GM23338 (cell line): ENCODE results near the gene RPL41. TPM values are rescaled to one million over a fixed set of nuclear protein-coding genes. Genes with fewer than 3 reads are reported as not detected.

Experiments
- ATAC-seq: fragments of 200-7000 bp; cut with Tn5 transposase; 3 replicates; pipeline ENCODE4 v1.9.1; 2020
- DNase-seq: peaks from one replicate; pipeline ENCODE4 v3.0.0-alpha.2; 2015; ENCODE audit warnings: low spot score
- H2AFZ ChIP-seq: fragments of 200-600 bp; sonication (generic); 2 replicates; pipeline ENCODE4 v1.8.0; 2016; ENCODE audit warnings: antibody characterized with exemption, mild to moderate bottlenecking, moderate library complexity
- H3F3A ChIP-seq: fragments of 200-600 bp; sonication (generic); replicated peaks from 2 replicates; pipeline ENCODE4 v1.8.0; 2017; ENCODE audit warnings: antibody characterized with exemption, mixed run types, low read depth
- H3K27ac ChIP-seq: fragments of 200-600 bp; sonication (generic); 2 replicates; pipeline ENCODE4 v1.6.1; 2016; ENCODE audit warnings: low read depth
- H3K27me3 ChIP-seq: fragments of 200-600 bp; sonication (generic); 2 replicates; pipeline ENCODE4 v1.8.0; 2016; ENCODE audit warnings: mild to moderate bottlenecking, mixed run types, moderate library complexity; ENCODE audit not compliant: insufficient read depth
- H3K36me3 ChIP-seq: fragments of 200-600 bp; sonication (generic); 2 replicates; pipeline ENCODE4 v1.8.0; 2016; ENCODE audit warnings: mild to moderate bottlenecking; ENCODE audit not compliant: insufficient read depth
- H3K4me1 ChIP-seq: fragments of 200-600 bp; sonication (generic); 2 replicates; pipeline ENCODE4 v1.8.0; 2016; ENCODE audit warnings: mild to moderate bottlenecking, moderate library complexity; ENCODE audit not compliant: insufficient read depth
- H3K4me2 ChIP-seq: fragments of 200-600 bp; sonication (generic); 2 replicates; pipeline ENCODE4 v1.7.1; 2017; ENCODE audit warnings: mixed run types
- H3K4me3 ChIP-seq: fragments of 200-600 bp; sonication (generic); 2 replicates; pipeline ENCODE4 v1.6.1; 2016; ENCODE audit warnings: mixed run types
- H3K79me2 ChIP-seq: fragments of 200-600 bp; sonication (generic); replicated peaks from 2 replicates; pipeline ENCODE4 v1.8.0; 2017; ENCODE audit warnings: mild to moderate bottlenecking; ENCODE audit not compliant: insufficient read depth
- H3K9me2 ChIP-seq: fragments of 200-600 bp; sonication (generic); 2 replicates; pipeline ENCODE4 v1.8.0; 2017; ENCODE audit not compliant: insufficient read depth
- H4K20me1 ChIP-seq: fragments of 200-600 bp; sonication (generic); replicated peaks from 2 replicates; pipeline ENCODE4 v1.8.0; 2017; ENCODE audit warnings: mild to moderate bottlenecking; ENCODE audit not compliant: insufficient read depth
- H3K27ac Mint-ChIP-seq: 2 replicates; pipeline ENCODE4 v1.8.0; 2020; ENCODE audit warnings: inconsistent platforms, mild to moderate bottlenecking, moderate library complexity, mixed read lengths
- H3K27me3 Mint-ChIP-seq: 3 replicates; pipeline ENCODE4 v1.8.0; 2022; ENCODE audit warnings: low read depth, mild to moderate bottlenecking, moderate library complexity, mixed read lengths, inconsistent platforms; ENCODE audit not compliant: insufficient read depth, poor library complexity
- H3K36me3 Mint-ChIP-seq: 3 replicates; pipeline ENCODE4 v1.8.0; 2021; ENCODE audit warnings: low read depth, mild to moderate bottlenecking, inconsistent platforms, moderate library complexity, mixed read lengths
- H3K4me1 Mint-ChIP-seq: 3 replicates; pipeline ENCODE4 v1.8.0; 2020; ENCODE audit warnings: mild to moderate bottlenecking, inconsistent platforms, mixed read lengths
- H3K4me3 Mint-ChIP-seq: 3 replicates; pipeline ENCODE4 v1.8.0; 2021; ENCODE audit warnings: moderate library complexity, mild to moderate bottlenecking, inconsistent platforms, mixed read lengths
- H3K9me3 Mint-ChIP-seq: 3 replicates; pipeline ENCODE4 v1.8.0; 2020; ENCODE audit warnings: moderate library complexity, mild to moderate bottlenecking, inconsistent platforms, mixed read lengths
- CREB1 ChIP-seq: fragments of 250-450 bp; sonication (Bioruptor Pico); IDR thresholded peaks from 2 replicates; pipeline ENCODE4 v1.5.0; 2020; ENCODE audit warnings: low read depth, mild to moderate bottlenecking, moderate library complexity
- EZH2 ChIP-seq: fragments of 200-600 bp; sonication (generic); IDR thresholded peaks from one replicate; pipeline ENCODE4 v1.8.0; 2017; ENCODE audit warnings: antibody characterized with exemption, mild to moderate bottlenecking, low read depth; ENCODE audit not compliant: unreplicated experiment
- NANOG ChIP-seq: IDR thresholded peaks from 2 replicates; pipeline ENCODE4 v1.6.1; 2016; ENCODE audit warnings: antibody characterized with exemption, borderline replicate concordance
- POLR2AphosphoS5 ChIP-seq: IDR thresholded peaks from 2 replicates; pipeline ENCODE4 v1.6.1; 2016; ENCODE audit warnings: antibody characterized with exemption, low read depth
- ZNF114 ChIP-seq: fragments of 250-450 bp; sonication (Bioruptor Pico); IDR thresholded peaks from 2 replicates; pipeline ENCODE4 v1.5.0; 2020; ENCODE audit warnings: mild to moderate bottlenecking, moderate library complexity
- polyA plus RNA-seq: library from polyadenylated mRNA; unstranded; fragments of >200 nt; fragmentation: Nextera tagmentation; extraction: Ambion mirVana; gene quantifications from 2 replicates; pipeline ENCODE4 v1.2.1, GENCODE V29; 2016
- total RNA-seq: library from RNA; depleted of rRNA; stranded (reverse); fragments of >200 nt; shearing (Covaris generic); gene quantifications from 2 replicates; pipeline ENCODE4 v1.2.3, GENCODE V29; 2014
- TF ChIP-seq, protein P1 (sequence below): fragments of 250-450 bp; sonication (Bioruptor Pico); IDR thresholded peaks from 2 replicates; pipeline ENCODE4 v1.5.0; 2020; ENCODE audit warnings: mild to moderate bottlenecking, moderate library complexity
- TF ChIP-seq, protein P2 (sequence below): IDR thresholded peaks from 2 replicates; pipeline ENCODE4 v1.6.1; 2016; ENCODE audit warnings: antibody characterized with exemption

Gene RPL41
- total and polyA plus RNA-seq, 2 experiments from 2014 or later, result 2,039 to 3,875 TPM

GRCh38 chr12:56143870-56144269, 27.4 kb downstream of the RPL41 start (continued):
- TF ChIP-seq, protein P1, sequence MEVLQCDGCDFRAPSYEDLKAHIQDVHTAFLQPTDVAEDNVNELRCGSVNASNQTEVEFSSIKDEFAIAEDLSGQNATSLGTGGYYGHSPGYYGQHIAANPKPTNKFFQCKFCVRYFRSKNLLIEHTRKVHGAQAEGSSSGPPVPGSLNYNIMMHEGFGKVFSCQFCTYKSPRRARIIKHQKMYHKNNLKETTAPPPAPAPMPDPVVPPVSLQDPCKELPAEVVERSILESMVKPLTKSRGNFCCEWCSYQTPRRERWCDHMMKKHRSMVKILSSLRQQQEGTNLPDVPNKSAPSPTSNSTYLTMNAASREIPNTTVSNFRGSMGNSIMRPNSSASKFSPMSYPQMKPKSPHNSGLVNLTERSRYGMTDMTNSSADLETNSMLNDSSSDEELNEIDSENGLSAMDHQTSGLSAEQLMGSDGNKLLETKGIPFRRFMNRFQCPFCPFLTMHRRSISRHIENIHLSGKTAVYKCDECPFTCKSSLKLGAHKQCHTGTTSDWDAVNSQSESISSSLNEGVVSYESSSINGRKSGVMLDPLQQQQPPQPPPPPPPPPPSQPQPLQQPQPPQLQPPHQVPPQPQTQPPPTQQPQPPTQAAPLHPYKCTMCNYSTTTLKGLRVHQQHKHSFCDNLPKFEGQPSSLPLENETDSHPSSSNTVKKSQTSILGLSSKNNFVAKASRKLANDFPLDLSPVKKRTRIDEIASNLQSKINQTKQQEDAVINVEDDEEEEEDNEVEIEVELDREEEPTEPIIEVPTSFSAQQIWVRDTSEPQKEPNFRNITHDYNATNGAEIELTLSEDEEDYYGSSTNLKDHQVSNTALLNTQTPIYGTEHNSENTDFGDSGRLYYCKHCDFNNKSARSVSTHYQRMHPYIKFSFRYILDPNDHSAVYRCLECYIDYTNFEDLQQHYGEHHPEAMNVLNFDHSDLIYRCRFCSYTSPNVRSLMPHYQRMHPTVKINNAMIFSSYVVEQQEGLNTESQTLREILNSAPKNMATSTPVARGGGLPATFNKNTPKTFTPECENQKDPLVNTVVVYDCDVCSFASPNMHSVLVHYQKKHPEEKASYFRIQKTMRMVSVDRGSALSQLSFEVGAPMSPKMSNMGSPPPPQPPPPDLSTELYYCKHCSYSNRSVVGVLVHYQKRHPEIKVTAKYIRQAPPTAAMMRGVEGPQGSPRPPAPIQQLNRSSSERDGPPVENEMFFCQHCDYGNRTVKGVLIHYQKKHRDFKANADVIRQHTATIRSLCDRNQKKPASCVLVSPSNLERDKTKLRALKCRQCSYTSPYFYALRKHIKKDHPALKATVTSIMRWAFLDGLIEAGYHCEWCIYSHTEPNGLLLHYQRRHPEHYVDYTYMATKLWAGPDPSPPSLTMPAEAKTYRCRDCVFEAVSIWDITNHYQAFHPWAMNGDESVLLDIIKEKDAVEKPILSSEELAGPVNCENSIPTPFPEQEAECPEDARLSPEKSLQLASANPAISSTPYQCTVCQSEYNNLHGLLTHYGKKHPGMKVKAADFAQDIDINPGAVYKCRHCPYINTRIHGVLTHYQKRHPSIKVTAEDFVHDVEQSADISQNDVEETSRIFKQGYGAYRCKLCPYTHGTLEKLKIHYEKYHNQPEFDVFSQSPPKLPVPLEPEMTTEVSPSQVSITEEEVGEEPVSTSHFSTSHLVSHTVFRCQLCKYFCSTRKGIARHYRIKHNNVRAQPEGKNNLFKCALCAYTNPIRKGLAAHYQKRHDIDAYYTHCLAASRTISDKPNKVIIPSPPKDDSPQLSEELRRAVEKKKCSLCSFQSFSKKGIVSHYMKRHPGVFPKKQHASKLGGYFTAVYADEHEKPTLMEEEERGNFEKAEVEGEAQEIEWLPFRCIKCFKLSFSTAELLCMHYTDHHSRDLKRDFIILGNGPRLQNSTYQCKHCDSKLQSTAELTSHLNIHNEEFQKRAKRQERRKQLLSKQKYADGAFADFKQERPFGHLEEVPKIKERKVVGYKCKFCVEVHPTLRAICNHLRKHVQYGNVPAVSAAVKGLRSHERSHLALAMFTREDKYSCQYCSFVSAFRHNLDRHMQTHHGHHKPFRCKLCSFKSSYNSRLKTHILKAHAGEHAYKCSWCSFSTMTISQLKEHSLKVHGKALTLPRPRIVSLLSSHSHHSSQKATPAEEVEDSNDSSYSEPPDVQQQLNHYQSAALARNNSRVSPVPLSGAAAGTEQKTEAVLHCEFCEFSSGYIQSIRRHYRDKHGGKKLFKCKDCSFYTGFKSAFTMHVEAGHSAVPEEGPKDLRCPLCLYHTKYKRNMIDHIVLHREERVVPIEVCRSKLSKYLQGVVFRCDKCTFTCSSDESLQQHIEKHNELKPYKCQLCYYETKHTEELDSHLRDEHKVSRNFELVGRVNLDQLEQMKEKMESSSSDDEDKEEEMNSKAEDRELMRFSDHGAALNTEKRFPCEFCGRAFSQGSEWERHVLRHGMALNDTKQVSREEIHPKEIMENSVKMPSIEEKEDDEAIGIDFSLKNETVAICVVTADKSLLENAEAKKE (CRISPR knock-in tag), result no peak

DNA sequence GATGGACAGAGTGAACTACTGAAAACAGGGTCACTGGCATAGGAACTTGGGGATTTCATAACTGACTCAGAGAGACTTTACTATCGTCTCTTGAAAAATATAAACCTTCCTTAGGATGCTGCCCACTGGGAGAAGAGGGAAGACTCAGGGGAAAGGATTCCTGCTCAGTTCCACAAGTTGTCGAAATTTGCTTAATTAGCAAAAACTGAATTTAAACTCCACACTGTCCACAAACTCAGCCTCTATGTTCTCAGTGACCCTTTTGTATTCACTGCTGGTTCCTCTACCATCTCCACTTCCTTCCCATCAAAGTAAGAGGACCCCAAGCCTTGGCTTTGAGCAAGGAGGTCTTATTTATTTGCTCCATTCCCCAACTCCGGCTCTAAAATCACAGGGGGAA, 28.8 kb downstream of the RPL41 start:
- H3K9me2 ChIP-seq, result no peaks in the 10 kb centered on the region
- Mint-ChIP-seq H3K4me3 (no peak overlapping the region; the same call in 2 of the 3 replicates), H3K27me3 (peaks cover 2% of the 10 kb centered on the region), H3K27ac (no peak overlapping the region), H3K4me1 (no peaks in the 10 kb centered on the region), H3K36me3 (peaks cover 54% of the 10 kb centered on the region), H3K9me3 (no peaks in the 10 kb centered on the region)
- peaks cover 7% of the 10 kb centered on the region; the same call in 1 of the 2 replicates for H3F3A ChIP-seq
- H3K27me3 ChIP-seq, result no peaks in the 10 kb centered on the region
- H3K4me2 ChIP-seq, result no peak overlapping the region
- no peak for DNase-seq
- H3K4me3 ChIP-seq, result no peak overlapping the region
- no peak overlapping the region for H3K27ac ChIP-seq
- peaks cover 37% of the 10 kb centered on the region for H3K36me3 ChIP-seq
- no peaks in the 10 kb centered on the region for H3K4me1 ChIP-seq
- no peak for ATAC-seq
- H2AFZ ChIP-seq, result no peak overlapping the region
- H3K79me2 ChIP-seq, result no peaks in the 10 kb centered on the region
- no peaks in the 10 kb centered on the region; the same call in 1 of the 2 replicates for H4K20me1 ChIP-seq
- TF ChIP-seq, protein P1 (CRISPR knock-in tag), result no peak
- TF ChIP-seq, protein P2, sequence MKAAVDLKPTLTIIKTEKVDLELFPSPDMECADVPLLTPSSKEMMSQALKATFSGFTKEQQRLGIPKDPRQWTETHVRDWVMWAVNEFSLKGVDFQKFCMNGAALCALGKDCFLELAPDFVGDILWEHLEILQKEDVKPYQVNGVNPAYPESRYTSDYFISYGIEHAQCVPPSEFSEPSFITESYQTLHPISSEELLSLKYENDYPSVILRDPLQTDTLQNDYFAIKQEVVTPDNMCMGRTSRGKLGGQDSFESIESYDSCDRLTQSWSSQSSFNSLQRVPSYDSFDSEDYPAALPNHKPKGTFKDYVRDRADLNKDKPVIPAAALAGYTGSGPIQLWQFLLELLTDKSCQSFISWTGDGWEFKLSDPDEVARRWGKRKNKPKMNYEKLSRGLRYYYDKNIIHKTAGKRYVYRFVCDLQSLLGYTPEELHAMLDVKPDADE, result no peak
- TF ChIP-seq CREB1 (CRISPR knock-in tag) (no peak), POLR2AphosphoS5 (no peak), EZH2 (no peak), NANOG (no peak), ZNF114 (CRISPR knock-in tag) (no peak)
